K562 (cell line): ENCODE data around the gene ASMTL. TPM values are rescaled to one million over a fixed set of nuclear protein-coding genes. Genes with fewer than 3 reads are reported as not detected.

Source experiments
- ATAC-seq: fragments of 200-7000 bp; cut with Tn5 transposase; 3 replicates; pipeline ENCODE4 v1.9.1; 2020; ENCODE audit warnings: moderate library complexity
- BruUV-seq: library from RNA; stranded (reverse); fragments of 400-500 nt; replicated peaks from 2 replicates; lab custom pipeline; 2021; lab: Mats Ljungman, UMichigan
- CTCF ChIA-PET: fragments of 300-600 bp; formaldehyde crosslinking; extraction: SDS; loops from one replicate; lab custom pipeline; 2021; ENCODE audit warnings: low intra/inter-chr PET ratio; lab: Yijun Ruan, JAX
- POLR2A ChIA-PET: fragments of 300-600, 350-650 bp; sonication (Branson Sonifier 250); formaldehyde crosslinking; extraction: SDS; loops from one replicate; lab custom pipeline; 2021; ENCODE audit warnings: antibody characterized with exemption, inconsistent platforms; lab: Yijun Ruan, JAX
- DNase-seq, 4 experiments: peaks; one replicate each; pipeline versions ENCODE4 v3.0.0 to v3.0.0-alpha.2; 2011 to 2018; ENCODE audit warnings: low spot score in 3 of 4, mixed read lengths in 3 of 4; ENCODE audit errors: extremely low read depth in 1 of 4
- FAIRE-seq: peaks from 2 replicates; lab custom pipeline; 2011; peaks lifted over from hg19 to GRCh38; lab: Jason Lieb, UNC
- H2AFZ ChIP-seq: 2 replicates; pipeline ENCODE4 v1.6.0; 2011; ENCODE audit warnings: low read depth, low read length, control low read depth, inconsistent platforms
- H3K27ac ChIP-seq: fragments of 200-600 bp; 3 replicates; pipeline ENCODE4 v1.8.0; 2011; ENCODE audit warnings: low read depth, mild to moderate bottlenecking, control low read depth, inconsistent platforms, low read length, moderate library complexity, mixed read lengths; ENCODE audit errors: extremely low read depth
- H3K27me3 ChIP-seq, 2 experiments: fragments of 300-600 bp in 1 of 2; 2 replicates in 1 of 2; 3 replicates in 1 of 2; pipeline versions ENCODE4 v1.6.0 to v1.8.0; 2011; ENCODE audit warnings: inconsistent platforms in 2 of 2, low read length in 2 of 2, mild to moderate bottlenecking in 1 of 2, mixed read lengths in 1 of 2, moderate library complexity in 1 of 2; ENCODE audit not compliant: control insufficient read depth in 2 of 2, insufficient read depth in 2 of 2
- H3K36me3 ChIP-seq: fragments of 300-600 bp; 3 replicates; pipeline ENCODE4 v1.8.0; 2011; ENCODE audit warnings: mild to moderate bottlenecking, low read length, inconsistent platforms; ENCODE audit not compliant: control insufficient read depth, insufficient read depth
- H3K4me1 ChIP-seq, 2 experiments: fragments of 200-600 bp in 1 of 2; replicated peaks in 1 of 2; 2 replicates in 1 of 2; 3 replicates in 1 of 2; pipeline versions ENCODE4 v1.5.1 to v1.8.0; 2011; ENCODE audit warnings: inconsistent platforms in 2 of 2, low read length in 2 of 2, mild to moderate bottlenecking in 1 of 2, mixed read lengths in 1 of 2, moderate library complexity in 1 of 2; ENCODE audit not compliant: control insufficient read depth in 2 of 2, insufficient read depth in 2 of 2
- H3K4me2 ChIP-seq: 2 replicates; pipeline ENCODE4 v1.6.1; 2011; ENCODE audit warnings: low read length, control low read depth, inconsistent platforms, mixed read lengths; ENCODE audit not compliant: insufficient read depth
- H3K4me3 ChIP-seq: fragments of 200-600 bp; sonication (generic), shearing (Covaris generic); 2 replicates; pipeline ENCODE4 v1.5.1; 2016; ENCODE audit warnings: control low read depth, inconsistent platforms
- H3K79me2 ChIP-seq: fragments of 200-600 bp; 3 replicates; pipeline ENCODE4 v1.8.0; 2011; ENCODE audit warnings: low read length, inconsistent platforms; ENCODE audit not compliant: control insufficient read depth, insufficient read depth
- H3K9ac ChIP-seq, 2 experiments: 2 replicates each; pipeline versions ENCODE4 v1.6.0 to v1.6.1; 2011; ENCODE audit warnings: low read depth in 2 of 2, low read length in 2 of 2, control low read depth in 1 of 2, inconsistent platforms in 1 of 2, mild to moderate bottlenecking in 1 of 2, mixed read lengths in 1 of 2; ENCODE audit not compliant: insufficient read depth in 1 of 2
- H3K9me1 ChIP-seq: one replicate; pipeline ENCODE4 v1.6.0; 2011; ENCODE audit warnings: inconsistent platforms, mild to moderate bottlenecking, low read length, moderate library complexity; ENCODE audit not compliant: control insufficient read depth, insufficient read depth
- H3K9me3 ChIP-seq: replicated peaks from 2 replicates; pipeline ENCODE4 v1.5.1; 2011; ENCODE audit warnings: low read depth, low read length, inconsistent platforms; ENCODE audit not compliant: control insufficient read depth, insufficient read depth
- H4K20me1 ChIP-seq: replicated peaks from 2 replicates; pipeline ENCODE4 v1.6.1; 2011; ENCODE audit warnings: low read length, inconsistent platforms, mixed read lengths; ENCODE audit not compliant: control insufficient read depth, insufficient read depth
- EWSR1 ChIP-seq: fragments of 450-650 bp; IDR thresholded peaks from 2 replicates; pipeline ENCODE4 v1.6.1; 2018; ENCODE audit warnings: borderline replicate concordance, mild to moderate bottlenecking, low read depth, moderate library complexity; ENCODE audit not compliant: partially characterized antibody
- TCFL5 ChIP-seq: fragments of 250-450 bp; sonication (Bioruptor Pico); conservative IDR thresholded peaks from 2 replicates; pipeline ENCODE4 v1.6.1; 2021; ENCODE audit warnings: mild to moderate bottlenecking, moderate library complexity, matching md5 sums
- WGBS: fragments of 100-300 bp; shearing (Covaris generic); methylation state at CpG from one replicate; pipeline ENCODE4 v1.1.6; 2016; ENCODE audit warnings: low coverage, mixed read lengths; ENCODE audit not compliant: insufficient coverage; ENCODE audit errors: missing lambda C conversion rate; 5-methylcytosine and 5-hydroxymethylcytosine counted together
- in situ Hi-C: fragments of 300-500 bp; cut with MboI; formaldehyde crosslinking; loops from 4 replicates; pipeline ENCODE4 v1.15.0; 2018; ENCODE audit warnings: inconsistent platforms, mixed read lengths
- intact Hi-C: fragments of 100-400 bp; cut with micrococcal nuclease; formaldehyde crosslinking; loops from 2 replicates; pipeline ENCODE4 v1.14.2; 2022
- polyA plus RNA-seq, 8 experiments: library from polyadenylated mRNA; depleted of rRNA in 4 of 8; stranded (reverse) in 5 of 8; unstranded in 3 of 8; fragments of >200 nt; fragmentation: Nextera tagmentation in 2 of 8; fragmentation: Illumina TruSeq in 1 of 8; extraction: Ambion mirVana in 2 of 8; extraction: Trizol in 1 of 8; gene quantifications; 2 replicates each; pipeline versions ENCODE4 v1.2.1 to v1.2.3, GENCODE V29; 2011 to 2014; ENCODE audit warnings: inconsistent platforms in 1 of 8, missing spikeins in 1 of 8
- total RNA-seq, 7 experiments: library from RNA; depleted of rRNA in 6 of 7; stranded (reverse); fragments of >200 nt in 6 of 7; fragmentation: Illumina TruSeq in 2 of 7; extraction: Trizol in 2 of 7; gene quantifications; 2 replicates each; pipeline versions ENCODE4 v1.2.1 to v1.2.3, GENCODE V29; 2011 to 2021; ENCODE audit warnings: low replicate concordance in 1 of 7
- TF ChIP-seq, protein P1 (sequence below): fragments of 450-650 bp; formaldehyde crosslinking; IDR thresholded peaks from 2 replicates; pipeline ENCODE4 v1.4.0; 2020; ENCODE audit warnings: mild to moderate bottlenecking, moderate library complexity

Gene ASMTL
- total and polyA plus RNA-seq, 9 of the 15 experiments (the other 6 are each of a cell fraction or from before 2014, with no cell fraction given) = 0.56 to 20.6 (median 7.6) TPM

DNA sequence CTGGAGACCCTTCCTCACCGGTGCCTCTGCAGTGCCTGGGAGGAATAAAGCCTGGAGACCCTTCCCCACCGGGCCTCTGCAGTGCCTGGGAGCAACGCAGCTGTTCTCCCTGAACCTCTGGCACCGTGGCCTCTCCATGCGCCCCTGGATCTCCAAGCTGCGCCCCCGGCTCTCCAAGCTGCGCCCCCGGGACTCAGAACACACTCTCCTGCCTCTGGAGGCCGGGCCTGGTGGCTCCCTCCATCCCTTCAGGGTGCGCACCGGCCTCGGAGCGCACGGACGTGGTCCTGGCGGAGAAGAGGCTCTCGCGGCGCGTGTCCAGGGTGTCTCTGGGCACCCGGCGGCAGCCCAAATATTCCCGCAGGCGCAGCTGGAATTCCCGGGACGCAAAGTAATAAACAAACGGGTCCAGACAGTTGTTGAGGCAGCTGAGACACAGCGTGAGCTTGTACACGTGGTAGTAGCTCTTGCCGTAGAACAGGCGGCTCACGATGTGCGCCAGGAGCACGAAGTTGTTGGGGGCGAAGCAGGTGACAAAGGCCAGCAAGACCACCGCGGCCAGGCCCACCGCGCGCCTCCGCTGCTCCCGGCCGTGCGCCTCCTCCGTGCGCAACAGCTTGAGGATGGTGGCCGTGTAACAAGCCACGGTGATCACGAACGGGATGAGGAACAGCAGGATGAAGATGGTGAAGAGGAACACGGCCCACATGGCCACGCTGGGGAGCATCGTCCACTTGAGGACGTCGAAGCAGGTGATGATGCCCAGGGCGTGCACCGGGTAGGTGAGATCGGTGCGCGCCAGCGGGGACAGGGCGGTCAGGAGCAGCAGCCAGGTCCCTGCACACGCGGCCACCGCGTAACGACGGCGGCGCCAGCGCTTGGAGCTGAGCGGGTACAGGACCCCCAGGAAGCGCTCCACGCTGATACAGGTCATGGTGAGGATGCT, 12.8 kb upstream of the ASMTL start:
- no peak for ATAC-seq
- H3K4me3 ChIP-seq = no peak overlapping the region
- H2AFZ ChIP-seq = no peak overlapping the region
- H3K36me3 ChIP-seq = no peaks in the 10 kb centered on the region
- no peaks in the 10 kb centered on the region for H3K9me1 ChIP-seq
- no peak for DNase-seq
- no peak for FAIRE-seq
- POLR2A ChIA-PET = no interaction called here
- no peak overlapping the region for H3K9ac ChIP-seq
- H4K20me1 ChIP-seq = no peaks in the 10 kb centered on the region
- no peak overlapping the region for H3K27ac ChIP-seq
- no peak overlapping the region for H3K4me2 ChIP-seq
- in situ Hi-C loops = loop anchor here (10.0 to 25.0 kb wide), 2 partner anchors 109 to 1147 kb away; no protein-coding TSS in a partner anchor
- H3K27me3 ChIP-seq = peaks cover 0 to 8% of the 10 kb centered on the region in 2 experiments; a peak in 2 of 5 replicates
- 39% methylated on average over 44 of the region's 75 CpGs for WGBS
- H3K9me3 ChIP-seq = no peaks in the 10 kb centered on the region
- no peaks in the 10 kb centered on the region; a peak in 3 of 5 replicates for H3K4me1 ChIP-seq
- no peak for TF ChIP-seq EWSR1
- TF ChIP-seq TCFL5 (CRISPR knock-in tag) = no peak
- TF ChIP-seq, protein P1, sequence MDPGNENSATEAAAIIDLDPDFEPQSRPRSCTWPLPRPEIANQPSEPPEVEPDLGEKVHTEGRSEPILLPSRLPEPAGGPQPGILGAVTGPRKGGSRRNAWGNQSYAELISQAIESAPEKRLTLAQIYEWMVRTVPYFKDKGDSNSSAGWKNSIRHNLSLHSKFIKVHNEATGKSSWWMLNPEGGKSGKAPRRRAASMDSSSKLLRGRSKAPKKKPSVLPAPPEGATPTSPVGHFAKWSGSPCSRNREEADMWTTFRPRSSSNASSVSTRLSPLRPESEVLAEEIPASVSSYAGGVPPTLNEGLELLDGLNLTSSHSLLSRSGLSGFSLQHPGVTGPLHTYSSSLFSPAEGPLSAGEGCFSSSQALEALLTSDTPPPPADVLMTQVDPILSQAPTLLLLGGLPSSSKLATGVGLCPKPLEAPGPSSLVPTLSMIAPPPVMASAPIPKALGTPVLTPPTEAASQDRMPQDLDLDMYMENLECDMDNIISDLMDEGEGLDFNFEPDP (CRISPR knock-in tag) = no peak
- no TSS peak for BruUV-seq
- CTCF ChIA-PET = no interaction called here
- intact Hi-C loops = no loop called here
- H3K79me2 ChIP-seq = no peaks in the 10 kb centered on the region
